Renal pelvis (tissue), 4 donors: ENCODE results near the gene CHST8. TPM values are rescaled to one million over a fixed set of nuclear protein-coding genes. Genes with fewer than 3 reads are reported as not detected.
"Not testable (repeated sequence)": the region's sequence is repeated elsewhere in the genome, so short reads cannot be mapped to it uniquely, and the experiment has no call there.

Experiments
- DNase-seq: peaks from one replicate; pipeline ENCODE4 v3.0.0-alpha.2; 2013
- polyA plus RNA-seq, 3 donors: library from polyadenylated mRNA; unstranded; fragments of 120-200 nt; gene quantifications; one replicate each; pipeline ENCODE4 v1.2.1, GENCODE V29; 2013; ENCODE audit not compliant: insufficient read length in 3 of 3

Gene CHST8
- polyA plus RNA-seq, 3 donors, result 0.40 to 0.52 (median 0.41) TPM

- DNase-seq, result no peak
Measured at GRCh38 chr19:33641956-33642498, 20.3 kb downstream of the CHST8 start.

GRCh38 chr19:33644284-33644836 lies 22.6 kb downstream of the CHST8 start:
- no peak for DNase-seq

- DNase-seq, result no peak
Measured at GRCh38 chr19:33646306-33646705, 24.6 kb downstream of the CHST8 start.

GRCh38 chr19:33647146-33647545 lies 25.4 kb downstream of the CHST8 start:
- no peak for DNase-seq

DNA sequence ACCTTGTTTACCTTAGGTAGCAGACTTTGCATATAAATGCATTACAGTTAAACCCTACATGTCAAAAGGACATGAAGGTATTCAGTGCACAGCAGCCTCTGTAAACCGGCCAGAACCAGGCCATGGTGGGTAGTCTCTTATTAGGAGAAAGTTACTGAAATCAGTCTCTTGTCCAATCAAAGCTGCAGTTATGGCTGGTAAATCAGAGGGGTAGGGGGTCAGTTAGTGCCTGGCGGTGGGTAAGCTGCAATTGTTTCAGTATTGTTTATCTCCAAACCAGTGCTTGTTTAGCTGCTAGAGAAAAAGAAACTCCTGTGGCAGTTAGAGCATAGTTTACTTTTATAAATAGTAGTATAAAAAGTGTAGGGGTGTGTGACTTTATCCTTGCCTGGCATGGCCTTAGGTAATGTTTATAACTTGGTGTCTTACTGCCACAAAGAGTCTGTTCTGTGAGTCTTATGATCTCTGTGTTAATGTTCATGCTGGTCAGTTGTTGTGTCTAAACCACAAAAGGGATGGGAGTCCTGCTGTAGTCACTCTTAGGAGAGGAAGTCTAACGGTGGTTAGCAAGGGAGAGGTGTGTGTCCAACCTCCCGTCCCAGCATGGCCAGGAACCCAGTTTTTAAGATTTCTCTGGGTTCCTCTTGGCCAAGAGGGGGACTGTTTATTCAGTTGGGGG lies 28.0 kb downstream of the CHST8 start:
- no peak for DNase-seq

GRCh38 chr19:33653684-33654083 lies 31.9 kb downstream of the CHST8 start:
- no peak for DNase-seq

- DNase-seq, result no peak
Measured at GRCh38 chr19:33654840-33655508, 33.2 kb downstream of the CHST8 start.

- DNase-seq, result no peak
Measured at GRCh38 chr19:33659835-33660234, 38.1 kb downstream of the CHST8 start.

- DNase-seq, result no peak
Measured at GRCh38 chr19:33660410-33661124, 38.8 kb downstream of the CHST8 start.

DNA sequence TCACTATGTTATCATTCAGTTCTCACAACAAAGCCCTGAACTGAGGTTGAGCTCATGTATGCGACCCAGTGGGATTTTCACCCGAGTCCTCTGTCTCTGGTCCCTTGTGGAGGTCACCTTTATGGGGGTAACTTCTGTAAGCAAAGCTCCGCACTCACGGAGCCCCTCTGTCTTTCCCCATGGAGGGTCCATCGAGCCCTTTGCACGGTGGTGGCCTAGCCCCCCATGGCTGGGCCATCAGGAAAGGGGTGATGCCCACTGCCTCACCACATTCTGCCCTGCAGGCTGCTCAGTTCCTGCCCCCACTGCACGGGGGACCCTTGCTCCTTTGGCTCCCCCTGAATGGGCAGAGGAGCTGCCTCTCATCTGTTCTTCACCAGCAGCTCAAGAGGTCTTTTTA lies 39.6 kb downstream of the CHST8 start:
- no peak for DNase-seq

- DNase-seq, result no peak
Measured at GRCh38 chr19:33662391-33663092, 40.8 kb downstream of the CHST8 start.

DNA sequence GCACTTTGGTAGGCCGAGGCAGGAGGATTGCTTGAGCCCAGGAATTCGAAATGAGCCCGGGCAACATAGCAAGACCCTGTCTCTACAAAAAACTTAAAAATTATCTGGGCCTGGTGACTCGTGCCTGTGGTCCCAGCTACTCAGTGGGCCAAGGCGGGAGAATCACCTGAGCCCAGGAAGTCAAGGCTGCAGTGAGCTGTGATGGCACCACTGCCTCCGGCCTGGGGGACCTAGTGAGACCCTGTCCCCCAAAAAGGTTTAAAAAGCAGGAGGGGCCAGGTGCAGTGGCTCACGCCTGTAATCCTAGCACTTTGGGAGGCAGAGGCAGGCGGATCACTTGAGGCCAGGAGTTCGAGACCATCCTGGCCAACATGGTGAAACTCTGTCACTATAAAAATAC lies 41.6 kb downstream of the CHST8 start:
- not testable (repeated sequence) for DNase-seq

- DNase-seq, result no peak
Measured at GRCh38 chr19:33664744-33665143, 43.0 kb downstream of the CHST8 start.

DNA sequence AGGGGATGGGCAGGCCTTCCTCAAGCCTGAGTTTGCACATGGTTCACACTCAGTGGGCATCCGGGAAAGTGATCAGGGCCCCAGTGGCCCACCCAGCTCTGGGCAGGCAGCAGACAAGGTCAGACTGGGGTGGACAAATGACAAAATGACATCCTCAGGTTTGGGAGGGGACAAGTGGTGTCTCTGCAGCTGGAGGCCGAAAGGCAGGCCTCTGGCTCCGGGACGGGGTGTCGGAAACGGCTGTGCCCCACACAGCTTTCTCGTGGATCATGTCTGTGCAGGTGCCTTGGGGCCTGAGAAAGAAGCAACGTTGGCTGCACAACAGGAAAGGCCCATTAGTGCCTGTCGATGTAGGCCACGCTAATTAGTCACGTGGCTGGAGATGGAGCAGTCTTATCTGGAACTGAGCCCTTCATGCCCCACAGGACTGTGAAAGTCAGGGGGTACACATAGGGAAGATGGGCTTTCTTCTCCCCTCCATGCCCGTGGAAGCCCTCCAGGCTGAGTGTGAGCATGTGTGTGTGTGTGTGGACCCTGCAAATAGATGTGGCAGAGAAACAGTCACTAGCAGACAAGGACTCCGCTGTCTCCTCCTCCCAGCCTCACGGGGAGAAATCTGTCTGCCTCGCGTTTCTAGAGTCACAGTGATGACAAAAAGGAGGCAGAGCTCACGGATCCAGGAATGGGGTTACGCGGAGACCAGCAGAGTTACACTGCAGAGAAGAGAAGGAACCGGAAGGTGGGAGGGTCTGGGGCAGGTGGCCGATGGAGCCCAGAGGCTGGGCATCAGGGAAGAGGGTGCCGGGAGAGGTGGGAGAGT lies 44.2 kb downstream of the CHST8 start:
- DNase-seq, result no peak

GRCh38 chr19:33667141-33667650 lies 45.4 kb downstream of the CHST8 start:
- DNase-seq, result no peak

GRCh38 chr19:33667881-33668280 lies 46.1 kb downstream of the CHST8 start:
- no peak for DNase-seq

DNA sequence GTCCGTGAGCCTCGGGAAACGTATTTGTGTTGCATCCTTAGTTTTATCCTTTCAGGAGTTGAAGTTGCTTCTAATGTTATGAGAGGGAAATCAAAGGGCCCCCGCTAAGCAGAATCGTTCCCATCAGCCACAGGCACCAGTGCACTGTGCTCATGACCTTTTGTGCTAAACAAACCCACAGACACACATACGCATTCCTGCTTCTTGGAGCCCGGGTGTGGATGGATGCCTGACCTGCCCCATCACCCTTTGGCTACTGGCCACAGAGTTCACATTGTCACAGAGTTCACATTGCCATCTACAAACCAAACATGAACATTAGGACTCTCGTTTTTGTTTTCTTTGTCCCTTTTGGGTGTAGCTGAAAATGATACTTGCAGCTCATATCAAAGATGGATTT lies 47.2 kb downstream of the CHST8 start:
- no peak for DNase-seq

DNA sequence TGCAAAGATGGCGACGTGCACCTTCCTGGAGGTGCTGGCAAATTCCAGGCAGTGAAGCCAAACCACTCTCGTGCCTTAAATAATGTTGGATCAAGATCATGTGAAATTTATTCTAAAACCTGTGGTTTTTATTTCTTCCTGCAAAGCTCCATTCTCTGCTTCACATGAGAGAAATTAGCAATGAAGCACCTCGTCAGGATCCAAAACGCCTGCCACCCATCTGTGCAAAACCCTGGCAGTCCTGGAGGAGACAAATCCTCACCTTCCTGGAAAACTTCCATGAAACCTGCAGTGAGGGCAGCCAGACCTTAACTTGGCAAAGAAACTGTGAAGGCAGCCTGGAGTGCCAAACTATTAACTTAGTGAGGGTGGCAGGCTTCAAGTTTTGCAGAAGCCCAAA lies 47.6 kb downstream of the CHST8 start:
- DNase-seq, result no peak

DNA sequence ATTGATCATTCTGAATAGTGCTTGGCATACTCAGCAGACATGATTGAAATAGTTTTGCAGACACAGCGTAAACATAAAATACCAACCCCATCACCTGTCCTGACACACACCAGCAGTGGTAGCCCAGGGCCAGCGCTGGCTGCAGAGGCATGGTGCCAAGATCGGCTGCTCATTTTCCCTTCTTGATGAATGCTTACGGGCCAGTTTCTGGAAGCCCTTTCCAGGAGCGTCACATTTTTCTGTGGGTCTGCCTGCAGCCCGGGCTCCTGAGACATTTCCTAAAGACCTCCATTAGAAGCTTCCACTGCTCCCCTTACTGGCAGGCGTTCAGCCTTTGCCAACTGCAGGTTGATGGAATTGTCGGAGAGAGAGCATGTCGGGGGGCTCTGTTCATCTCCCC lies 48.6 kb downstream of the CHST8 start:
- no peak for DNase-seq

DNA sequence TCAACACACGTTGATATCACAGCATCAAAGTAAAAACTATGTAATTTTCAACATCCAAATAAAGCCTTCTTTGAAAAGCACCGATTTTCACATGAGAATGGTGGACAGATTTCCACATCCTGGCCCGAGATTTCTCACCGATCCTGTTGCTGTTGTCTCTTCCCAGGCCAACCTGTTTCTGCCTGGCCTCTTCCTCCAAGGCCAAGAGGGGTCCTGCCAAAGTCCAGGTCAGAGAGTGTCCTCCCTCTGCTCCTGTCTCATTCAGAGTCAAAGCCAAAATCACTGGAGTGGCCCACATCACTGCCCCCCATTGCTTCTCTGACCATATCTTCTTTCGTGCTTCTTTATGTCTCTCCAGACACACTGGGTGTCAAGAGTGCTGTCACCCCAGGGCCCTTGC lies 49.5 kb downstream of the CHST8 start:
- no peak for DNase-seq
